ENCODE data around the gene AKT1S1.

DNA sequence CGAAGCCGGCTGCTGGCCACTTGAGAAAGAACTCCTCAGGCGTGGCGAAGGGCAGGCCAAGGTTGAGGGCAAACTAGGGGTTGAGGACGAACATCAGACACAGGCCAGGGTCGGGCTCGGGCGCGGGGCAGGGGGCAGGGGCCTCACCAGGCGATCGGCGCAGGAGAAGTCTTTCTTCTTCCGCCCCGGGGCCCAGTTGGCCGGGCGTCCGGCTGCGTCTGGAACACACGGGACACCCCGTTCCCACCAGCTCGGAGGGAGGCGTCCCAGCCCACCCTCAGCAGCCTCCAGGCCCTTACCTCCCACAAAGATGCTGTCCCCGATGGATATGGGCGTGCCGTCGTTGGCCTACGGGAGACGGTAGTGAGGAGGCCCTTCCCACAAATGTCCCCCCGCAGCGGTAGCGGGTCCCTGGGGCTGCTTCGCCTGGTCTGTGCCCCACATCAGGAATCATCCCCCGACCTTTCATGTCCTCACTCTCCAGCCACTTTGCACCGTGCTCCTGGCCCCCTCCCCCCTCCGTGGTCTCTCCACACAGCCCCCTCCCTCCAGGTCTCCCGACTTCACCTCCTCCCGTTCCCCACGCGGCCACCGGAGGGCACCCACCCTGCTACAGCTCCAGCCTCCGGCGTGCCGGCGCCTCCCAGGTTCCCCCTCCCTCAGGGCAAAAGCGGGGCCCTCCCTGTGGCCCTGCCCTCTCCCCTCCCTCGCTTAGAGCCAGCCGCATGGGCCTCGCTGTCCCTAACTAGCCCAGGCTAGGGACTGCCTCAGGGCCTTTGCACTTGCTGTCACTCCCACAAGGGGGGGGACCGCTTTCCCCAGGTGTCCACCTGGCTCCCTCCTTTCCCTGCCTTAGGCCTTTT, 14.5 kb downstream of the AKT1S1 start:
- TF ChIP-seq CTCF (IDR thresholded peaks at IDR 0.05) (no peak), EZH2 (IDR thresholded peaks at IDR 0.05; ENCODE audit: borderline replicate concordance, insufficient read depth, low read depth, low read length, poor library complexity, severe bottlenecking) (no peak)
